B cell (primary cell): ENCODE results near the gene ZBTB34. TPM values are rescaled to one million over a fixed set of nuclear protein-coding genes. Genes with fewer than 3 reads are reported as not detected.

Experiments used
- ATAC-seq: fragments of 200-7000 bp; cut with Tn5 transposase; one replicate; pipeline ENCODE4 v1.10.0; 2021; ENCODE audit warnings: low read depth, mild to moderate bottlenecking, moderate number of reproducible peaks, moderate library complexity
- CTCF ChIA-PET: fragments of 350-600 bp; sonication (Branson Sonifier 250); formaldehyde crosslinking; loops from one replicate; lab custom pipeline; 2021; ENCODE audit warnings: antibody characterized with exemption, inconsistent platforms; lab: Charles Lee
- POLR2A ChIA-PET: fragments of 350-600 bp; sonication (Branson Sonifier 250); formaldehyde crosslinking; loops from one replicate; lab custom pipeline; 2021; ENCODE audit warnings: antibody characterized with exemption; lab: Charles Lee
- DNase-seq: peaks from one replicate; pipeline ENCODE4 v3.0.0; 2013
- H2AFZ ChIP-seq: 2 replicates; pipeline ENCODE4 v1.6.1; 2012; ENCODE audit warnings: mild to moderate bottlenecking, low read depth, low read length; ENCODE audit not compliant: insufficient read depth, poor library complexity, severe bottlenecking
- H3K27ac ChIP-seq, 2 donors: 1 replicate in 1 of 2; 2 replicates in 1 of 2; pipeline ENCODE4 v1.5.1; 2012 to 2013; ENCODE audit warnings: low read length in 2 of 2, mild to moderate bottlenecking in 2 of 2, moderate library complexity in 1 of 2
- H3K27me3 ChIP-seq, 4 experiments: fragments of 200-600 bp in 1 of 4; sonication (generic) in 1 of 4; replicated peaks in 1 of 4; 1 replicate in 2 of 4; 2 replicates in 2 of 4; pipeline versions ENCODE4 v1.6.1 to v1.7.0; 2013 to 2016; ENCODE audit warnings: low read length in 3 of 4, mild to moderate bottlenecking in 2 of 4, mixed read lengths in 1 of 4, moderate library complexity in 1 of 4; ENCODE audit not compliant: insufficient read depth in 4 of 4, control insufficient read depth in 3 of 4; ENCODE audit errors: control extremely low read depth in 1 of 4
- H3K36me3 ChIP-seq, 2 experiments: replicated peaks in 1 of 2; 1 replicate in 1 of 2; 2 replicates in 1 of 2; pipeline versions ENCODE4 v1.6.1 to v1.7.1; 2013; ENCODE audit warnings: low read length in 1 of 2; ENCODE audit not compliant: insufficient read depth in 2 of 2, control insufficient read depth in 1 of 2; ENCODE audit errors: control extremely low read depth in 1 of 2, extremely low read depth in 1 of 2
- H3K4me1 ChIP-seq, 2 donors: fragments of 200-600 bp in 1 of 2; sonication (generic) in 1 of 2; 1 replicate in 1 of 2; 2 replicates in 1 of 2; pipeline versions ENCODE4 v1.5.1 to v1.6.1; 2013 to 2017; ENCODE audit warnings: low read length in 2 of 2; ENCODE audit not compliant: control insufficient read depth in 2 of 2, insufficient read depth in 2 of 2
- H3K4me2 ChIP-seq: replicated peaks from 2 replicates; pipeline ENCODE3; 2012; ENCODE audit warnings: mild to moderate bottlenecking, low read depth, low read length; ENCODE audit not compliant: poor library complexity, severe bottlenecking
- H3K4me3 ChIP-seq, 5 experiments: fragments of 200-600 bp in 1 of 5; sonication (generic) in 1 of 5; 1 replicate in 3 of 5; 2 replicates in 2 of 5; pipeline versions ENCODE4 v1.5.1 to v1.7.0; 2011 to 2016; ENCODE audit warnings: low read length in 4 of 5, mild to moderate bottlenecking in 4 of 5, low read depth in 2 of 5, control low read depth in 1 of 5, moderate library complexity in 1 of 5; ENCODE audit not compliant: insufficient read depth in 1 of 5; ENCODE audit errors: control extremely low read depth in 1 of 5, extremely low read depth in 1 of 5
- H3K79me2 ChIP-seq: fragments of 200-600 bp; sonication (generic); one replicate; pipeline ENCODE4 v1.6.0; 2016; ENCODE audit warnings: low read length; ENCODE audit not compliant: control insufficient read depth, insufficient read depth
- H3K9ac ChIP-seq: fragments of 200-600 bp; sonication (generic); 2 replicates; pipeline ENCODE4 v1.6.1; 2017; ENCODE audit warnings: mild to moderate bottlenecking, low read length, moderate library complexity
- H3K9me3 ChIP-seq, 3 donors: one replicate each; pipeline versions ENCODE4 v1.6.1 to v1.7.1; 2013; ENCODE audit warnings: low read length in 2 of 3; ENCODE audit not compliant: control insufficient read depth in 2 of 3, insufficient read depth in 1 of 3; ENCODE audit errors: control extremely low read depth in 1 of 3
- H4K20me1 ChIP-seq: 2 replicates; pipeline ENCODE4 v1.6.0; 2012; ENCODE audit warnings: mild to moderate bottlenecking, low read length; ENCODE audit not compliant: insufficient read depth, control insufficient read depth, poor library complexity, severe bottlenecking
- H3K27ac Mint-ChIP-seq: one replicate; pipeline ENCODE4 v1.8.0; 2021; ENCODE audit warnings: mixed read lengths
- H3K27me3 Mint-ChIP-seq: one replicate; pipeline ENCODE4 v1.8.0; 2021; ENCODE audit warnings: mixed read lengths
- H3K4me1 Mint-ChIP-seq: one replicate; pipeline ENCODE4 v1.8.0; 2021; ENCODE audit warnings: mixed read lengths
- H3K4me3 Mint-ChIP-seq: one replicate; pipeline ENCODE4 v1.8.0; 2021; ENCODE audit warnings: mixed read lengths
- H3K9me3 Mint-ChIP-seq: one replicate; pipeline ENCODE4 v1.8.0; 2022; ENCODE audit warnings: mixed read lengths; ENCODE audit not compliant: insufficient read depth
- CTCF ChIP-seq: fragments of 200-600 bp; IDR thresholded peaks from one replicate; pipeline ENCODE4 v1.8.0; 2022; ENCODE audit warnings: antibody characterized with exemption, mild to moderate bottlenecking
- EZH2 ChIP-seq: IDR thresholded peaks from 2 replicates; pipeline ENCODE4 v1.6.1; 2012; ENCODE audit warnings: borderline replicate concordance, low read depth, mild to moderate bottlenecking, moderate library complexity, low read length; ENCODE audit not compliant: insufficient read depth, poor library complexity, severe bottlenecking
- WGBS: methylation state at CpG from one replicate; pipeline ENCODE4 v1.1.5; 2013; ENCODE audit warnings: missing lambda C conversion rate; ENCODE audit not compliant: insufficient coverage; 5-methylcytosine and 5-hydroxymethylcytosine counted together
- intact Hi-C: fragments of 100-400 bp; cut with micrococcal nuclease; formaldehyde crosslinking; loops from one replicate; pipeline ENCODE4 v1.10.0; 2022
- polyA plus RNA-seq: library from polyadenylated mRNA; depleted of rRNA; stranded (reverse); fragments of >200 nt; gene quantifications from 2 replicates; pipeline ENCODE4 v1.2.3, GENCODE V29; 2012
- total RNA-seq, 2 donors: library from RNA; stranded (reverse); fragments of 120-200 nt in 1 of 2; gene quantifications; 1 replicate in 1 of 2; 2 replicates in 1 of 2; pipeline versions ENCODE4 v1.2.3 to v1.2.4, GENCODE V29; 2013 to 2022

Gene ZBTB34
- total and polyA plus RNA-seq, 2 donors (not counting 1 experiment from before 2014, with no cell fraction given): 3.8 to 12.1 TPM

GRCh38 chr9:126883636-126884035 lies 23.2 kb downstream of the ZBTB34 start:
- intact Hi-C loops: no loop called here
- H3K27ac Mint-ChIP-seq: no peak overlapping the region
- Histone ChIP-seq H3K9me3 (no peaks in the 10 kb centered on the region), H2AFZ (no peak overlapping the region), H3K79me2 (peaks cover 16% of the 10 kb centered on the region), H4K20me1 (peaks cover 7% of the 10 kb centered on the region), H3K36me3 (peaks cover 5 to 48% of the 10 kb centered on the region in 2 experiments), H3K4me1 (no peaks in the 10 kb centered on the region), H3K4me2 (no peak overlapping the region), H3K27ac (no peak overlapping the region), H3K27me3 (no peaks in the 10 kb centered on the region), H3K9ac (no peak overlapping the region), H3K4me3 (no peak overlapping the region)
- TF ChIP-seq EZH2 (no peak), CTCF (no peak)
- no peaks in the 10 kb centered on the region for H3K9me3 Mint-ChIP-seq
- DNase-seq (no peak), ATAC-seq (no peak)
- ChIA-PET POLR2A (no interaction called here), CTCF (no interaction called here)
- WGBS: 97% methylated on average over 8 of the region's 15 CpGs
- H3K4me3 Mint-ChIP-seq: no peak overlapping the region
- H3K4me1 Mint-ChIP-seq: no peaks in the 10 kb centered on the region
- H3K27me3 Mint-ChIP-seq: no peaks in the 10 kb centered on the region

GRCh38 chr9:126885131-126885641 lies 24.7 kb downstream of the ZBTB34 start:
- WGBS: 81% methylated on average over 4 of the region's 6 CpGs
- no peak overlapping the region for H3K9ac ChIP-seq
- DNase-seq (no peak), ATAC-seq (no peak)
- no peaks in the 10 kb centered on the region for H3K27me3 ChIP-seq
- intact Hi-C loops: no loop called here
- no peaks in the 10 kb centered on the region for H3K27me3 Mint-ChIP-seq
- POLR2A ChIA-PET: no interaction called here
- H3K4me1 ChIP-seq: no peaks in the 10 kb centered on the region
- H4K20me1 ChIP-seq: peaks cover 7% of the 10 kb centered on the region
- no peaks in the 10 kb centered on the region for H3K4me1 Mint-ChIP-seq
- no peak overlapping the region for H3K4me3 ChIP-seq
- H3K79me2 ChIP-seq: peaks cover 16% of the 10 kb centered on the region
- no peak overlapping the region for H3K4me2 ChIP-seq
- TF ChIP-seq CTCF (no peak), EZH2 (no peak)
- CTCF ChIA-PET: no interaction called here
- H3K27ac Mint-ChIP-seq: no peak overlapping the region
- H3K9me3 Mint-ChIP-seq: no peaks in the 10 kb centered on the region
- no peak overlapping the region for H3K27ac ChIP-seq
- no peak overlapping the region for H3K4me3 Mint-ChIP-seq
- H3K9me3 ChIP-seq: peaks cover 0 to 3% (median 0%) of the 10 kb centered on the region in 3 donors
- peaks cover 5 to 37% of the 10 kb centered on the region in 2 experiments for H3K36me3 ChIP-seq
- no peak overlapping the region for H2AFZ ChIP-seq
